HepG2 (cell line): ENCODE measurements around the gene SCP2D1. TPM values are rescaled to one million over a fixed set of nuclear protein-coding genes. Genes with fewer than 3 reads are reported as not detected.

Experiments
- CEBPB ChIP-seq: IDR thresholded peaks from 2 replicates; pipeline ENCODE4 v1.6.1; 2011; ENCODE audit warnings: low read depth, low read length, improper control_type of control experiment, borderline replicate concordance
- CHD4 ChIP-seq: fragments of 200-600 bp; sonication (generic); IDR thresholded peaks from 2 replicates; pipeline ENCODE4 v1.7.0; 2017; ENCODE audit warnings: mild to moderate bottlenecking, low read length, borderline replicate concordance
- DR1 ChIP-seq: sonication (generic); formaldehyde crosslinking; IDR thresholded peaks from 2 replicates; pipeline ENCODE4 v1.8.0; 2021; ENCODE audit warnings: mild to moderate bottlenecking, missing genetic modification reagents, inconsistent platforms
- HNF4A ChIP-seq: sonication (generic); formaldehyde crosslinking; IDR thresholded peaks from 2 replicates; pipeline ENCODE4 v1.4.0; 2020; ENCODE audit warnings: missing genetic modification reagents
- HNRNPH1 ChIP-seq: fragments of 200-400 bp; formaldehyde crosslinking; optimal IDR thresholded peaks from 2 replicates; pipeline ENCODE3; 2017; ENCODE audit warnings: mild to moderate bottlenecking, low read depth, low read length
- RAD51 ChIP-seq: fragments of 450-650 bp; IDR thresholded peaks from 2 replicates; pipeline ENCODE4 v1.6.1; 2016; ENCODE audit warnings: borderline replicate concordance
- RARG ChIP-seq: sonication (generic); formaldehyde crosslinking; IDR thresholded peaks from 2 replicates; pipeline ENCODE4 v1.4.0; 2020; ENCODE audit warnings: low read depth, mild to moderate bottlenecking, missing genetic modification reagents
- ZFP41 ChIP-seq: sonication (generic); formaldehyde crosslinking; IDR thresholded peaks from 2 replicates; pipeline ENCODE4 v1.4.0; 2020; ENCODE audit warnings: mild to moderate bottlenecking, missing genetic modification reagents, borderline replicate concordance
- ZFP62 ChIP-seq: sonication (generic); formaldehyde crosslinking; IDR thresholded peaks from 2 replicates; pipeline ENCODE4 v1.4.0; 2020; ENCODE audit warnings: missing genetic modification reagents
- ZKSCAN1 ChIP-seq: fragments of 150-350 bp; IDR thresholded peaks from 2 replicates; pipeline ENCODE4 v1.6.1; 2014; ENCODE audit warnings: low read length
- ZNF143 ChIP-seq: sonication (generic); formaldehyde crosslinking; IDR thresholded peaks from 2 replicates; pipeline ENCODE4 v1.4.0; 2020; ENCODE audit warnings: missing genetic modification reagents
- ZNF276 ChIP-seq: sonication (generic); formaldehyde crosslinking; IDR thresholded peaks from 2 replicates; pipeline ENCODE4 v1.4.0; 2020; ENCODE audit warnings: mild to moderate bottlenecking, low read depth, missing genetic modification reagents
- ZNF556 ChIP-seq: sonication (generic); formaldehyde crosslinking; IDR thresholded peaks from 2 replicates; pipeline ENCODE4 v1.4.0; 2020; ENCODE audit warnings: mild to moderate bottlenecking, missing genetic modification reagents, borderline replicate concordance
- ZSCAN9 ChIP-seq: IDR thresholded peaks from 2 replicates; pipeline ENCODE4 v1.6.1; 2016; ENCODE audit warnings: borderline replicate concordance
- polyA plus RNA-seq, 8 experiments: library from polyadenylated mRNA; depleted of rRNA in 3 of 8; stranded (reverse) in 7 of 8; unstranded in 1 of 8; fragments of >200 nt; fragmentation: Illumina TruSeq in 4 of 8; extraction: Trizol in 4 of 8; gene quantifications; 2 replicates each; pipeline versions ENCODE4 v1.2.1 to v1.2.3, GENCODE V29; 2011 to 2016; ENCODE audit warnings: low read depth in 4 of 8, missing spikeins in 1 of 8, mixed read lengths in 1 of 8; ENCODE audit not compliant: insufficient read depth in 1 of 8
- total RNA-seq, 5 experiments: library from RNA; depleted of rRNA; stranded (reverse); fragments of >200 nt; fragmentation: Illumina TruSeq; extraction: Trizol; gene quantifications; 2 replicates each; pipeline ENCODE4 v1.2.3, GENCODE V29; 2016; ENCODE audit warnings: low read depth in 1 of 5
- TF ChIP-seq, protein P1 (sequence below), 2 experiments: sonication (generic) in 1 of 2; formaldehyde crosslinking in 1 of 2; IDR thresholded peaks; 2 replicates each; pipeline versions ENCODE4 v1.6.1 to v1.9.0; 2014 to 2022; ENCODE audit warnings: antibody characterized with exemption in 1 of 2, borderline replicate concordance in 1 of 2, inconsistent platforms in 1 of 2, low read depth in 1 of 2, missing genetic modification reagents in 1 of 2
- TF ChIP-seq, protein P2 (sequence below): sonication (generic); formaldehyde crosslinking; IDR thresholded peaks from 2 replicates; pipeline ENCODE4 v1.8.1; 2023; ENCODE audit warnings: mild to moderate bottlenecking, missing genetic modification reagents, borderline replicate concordance
- TF ChIP-seq, protein P3 (sequence below): sonication (generic); formaldehyde crosslinking; IDR thresholded peaks from 2 replicates; pipeline ENCODE4 v1.5.1; 2020; ENCODE audit warnings: mild to moderate bottlenecking, missing genetic modification reagents

The SCP2D1 gene
- total and polyA plus RNA-seq, 2 of the 13 experiments (the other 11 are each of a cell fraction or from before 2014, with no cell fraction given), result not detected

- TF ChIP-seq ZFP41 (CRISPR knock-in tag), result no peak
- TF ChIP-seq ZNF276 (CRISPR knock-in tag), result peak; percentile 98
- TF ChIP-seq ZKSCAN1, result no peak
- TF ChIP-seq ZNF556 (CRISPR knock-in tag), result peak; percentile 93; the same call in 1 of the 2 replicates
- TF ChIP-seq HNF4A (CRISPR knock-in tag), result no peak; the same call in 1 of the 2 replicates
- peak; percentile 73; the same call in 1 of the 2 replicates for TF ChIP-seq ZSCAN9 (CRISPR knock-in tag)
- no peak for TF ChIP-seq CHD4
- TF ChIP-seq, protein P1, sequence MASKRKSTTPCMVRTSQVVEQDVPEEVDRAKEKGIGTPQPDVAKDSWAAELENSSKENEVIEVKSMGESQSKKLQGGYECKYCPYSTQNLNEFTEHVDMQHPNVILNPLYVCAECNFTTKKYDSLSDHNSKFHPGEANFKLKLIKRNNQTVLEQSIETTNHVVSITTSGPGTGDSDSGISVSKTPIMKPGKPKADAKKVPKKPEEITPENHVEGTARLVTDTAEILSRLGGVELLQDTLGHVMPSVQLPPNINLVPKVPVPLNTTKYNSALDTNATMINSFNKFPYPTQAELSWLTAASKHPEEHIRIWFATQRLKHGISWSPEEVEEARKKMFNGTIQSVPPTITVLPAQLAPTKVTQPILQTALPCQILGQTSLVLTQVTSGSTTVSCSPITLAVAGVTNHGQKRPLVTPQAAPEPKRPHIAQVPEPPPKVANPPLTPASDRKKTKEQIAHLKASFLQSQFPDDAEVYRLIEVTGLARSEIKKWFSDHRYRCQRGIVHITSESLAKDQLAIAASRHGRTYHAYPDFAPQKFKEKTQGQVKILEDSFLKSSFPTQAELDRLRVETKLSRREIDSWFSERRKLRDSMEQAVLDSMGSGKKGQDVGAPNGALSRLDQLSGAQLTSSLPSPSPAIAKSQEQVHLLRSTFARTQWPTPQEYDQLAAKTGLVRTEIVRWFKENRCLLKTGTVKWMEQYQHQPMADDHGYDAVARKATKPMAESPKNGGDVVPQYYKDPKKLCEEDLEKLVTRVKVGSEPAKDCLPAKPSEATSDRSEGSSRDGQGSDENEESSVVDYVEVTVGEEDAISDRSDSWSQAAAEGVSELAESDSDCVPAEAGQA (IDR thresholded peaks at IDR 0.05; ENCODE audit: low read depth), result peak; percentile 94
- TF ChIP-seq, protein P1 (CRISPR knock-in tag; IDR thresholded peaks at IDR 0.05; ENCODE audit: borderline replicate concordance), result 0 out of 2 replicates have a peak, but pooled peaks have one; percentile 46
- TF ChIP-seq, protein P2, sequence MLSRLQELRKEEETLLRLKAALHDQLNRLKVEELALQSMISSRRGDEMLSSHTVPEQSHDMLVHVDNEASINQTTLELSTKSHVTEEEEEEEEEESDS (CRISPR knock-in tag), result no peak; the same call in 1 of the 2 replicates
- no peak for TF ChIP-seq ZFP62 (CRISPR knock-in tag)
- no peak for TF ChIP-seq CEBPB
- TF ChIP-seq ZNF143 (CRISPR knock-in tag), result peak; percentile 100
- TF ChIP-seq RAD51, result peak; percentile 93
- TF ChIP-seq, protein P3, sequence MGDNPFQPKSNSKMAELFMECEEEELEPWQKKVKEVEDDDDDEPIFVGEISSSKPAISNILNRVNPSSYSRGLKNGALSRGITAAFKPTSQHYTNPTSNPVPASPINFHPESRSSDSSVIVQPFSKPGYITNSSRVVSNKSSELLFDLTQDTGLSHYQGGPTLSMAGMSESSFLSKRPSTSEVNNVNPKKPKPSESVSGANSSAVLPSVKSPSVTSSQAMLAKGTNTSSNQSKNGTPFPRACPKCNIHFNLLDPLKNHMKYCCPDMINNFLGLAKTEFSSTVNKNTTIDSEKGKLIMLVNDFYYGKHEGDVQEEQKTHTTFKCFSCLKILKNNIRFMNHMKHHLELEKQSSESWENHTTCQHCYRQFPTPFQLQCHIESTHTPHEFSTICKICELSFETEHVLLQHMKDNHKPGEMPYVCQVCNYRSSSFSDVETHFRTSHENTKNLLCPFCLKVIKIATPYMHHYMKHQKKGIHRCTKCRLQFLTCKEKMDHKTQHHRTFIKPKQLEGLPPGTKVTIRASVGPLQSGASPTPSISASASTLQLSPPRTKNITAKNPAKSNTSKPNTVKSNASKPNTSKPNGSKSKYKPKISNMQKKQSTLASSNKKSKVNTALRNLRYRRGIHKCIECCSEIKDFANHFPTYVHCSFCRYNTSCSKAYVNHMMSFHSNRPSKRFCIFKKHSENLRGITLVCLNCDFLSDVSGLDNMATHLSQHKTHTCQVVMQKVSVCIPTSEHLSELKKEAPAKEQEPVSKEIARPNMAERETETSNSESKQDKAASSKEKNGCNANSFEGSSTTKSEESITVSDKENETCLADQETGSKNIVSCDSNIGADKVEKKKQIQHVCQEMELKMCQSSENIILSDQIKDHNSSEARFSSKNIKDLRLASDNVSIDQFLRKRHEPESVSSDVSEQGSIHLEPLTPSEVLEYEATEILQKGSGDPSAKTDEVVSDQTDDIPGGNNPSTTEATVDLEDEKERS, result peak; percentile 93; the same call in 1 of the 2 replicates
- TF ChIP-seq HNRNPH1, result no peak
- TF ChIP-seq RARG (CRISPR knock-in tag), result 0 out of 2 replicates have a peak, but pooled peaks have one; percentile 63
- TF ChIP-seq DR1, result peak; percentile 56; the same call in 1 of the 2 replicates
Measured at GRCh38 chr20:18793625-18794427, 19.8 kb upstream of the SCP2D1 start (continued).
